AG08396 (cell line): ENCODE data around the gene LIPA.
"Not testable (repeated sequence)": the region's sequence is repeated elsewhere in the genome, so short reads cannot be mapped to it uniquely, and the experiment has no call there.

Source experiments
- DNase-seq: peaks from one replicate; pipeline ENCODE4 v3.0.0; 2012; ENCODE audit warnings: low spot score, mixed read lengths

The LIPA gene

DNA sequence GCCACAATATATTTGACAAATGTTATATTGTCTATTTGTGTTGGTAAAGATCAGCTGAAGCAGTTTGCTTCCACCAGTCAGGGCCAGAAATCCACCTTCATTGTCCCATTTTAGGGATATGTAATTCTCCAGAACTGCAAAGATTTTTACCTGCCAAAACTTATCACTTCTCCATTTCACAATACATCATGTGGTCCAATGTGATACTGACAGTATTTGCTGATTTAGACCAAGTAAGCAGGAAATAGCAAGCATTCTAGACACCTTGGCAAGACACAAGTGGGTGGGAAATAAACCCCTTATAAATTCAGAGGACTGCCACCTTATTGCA is 18.5 kb upstream of the LIPA start:
- no peak for DNase-seq

DNA sequence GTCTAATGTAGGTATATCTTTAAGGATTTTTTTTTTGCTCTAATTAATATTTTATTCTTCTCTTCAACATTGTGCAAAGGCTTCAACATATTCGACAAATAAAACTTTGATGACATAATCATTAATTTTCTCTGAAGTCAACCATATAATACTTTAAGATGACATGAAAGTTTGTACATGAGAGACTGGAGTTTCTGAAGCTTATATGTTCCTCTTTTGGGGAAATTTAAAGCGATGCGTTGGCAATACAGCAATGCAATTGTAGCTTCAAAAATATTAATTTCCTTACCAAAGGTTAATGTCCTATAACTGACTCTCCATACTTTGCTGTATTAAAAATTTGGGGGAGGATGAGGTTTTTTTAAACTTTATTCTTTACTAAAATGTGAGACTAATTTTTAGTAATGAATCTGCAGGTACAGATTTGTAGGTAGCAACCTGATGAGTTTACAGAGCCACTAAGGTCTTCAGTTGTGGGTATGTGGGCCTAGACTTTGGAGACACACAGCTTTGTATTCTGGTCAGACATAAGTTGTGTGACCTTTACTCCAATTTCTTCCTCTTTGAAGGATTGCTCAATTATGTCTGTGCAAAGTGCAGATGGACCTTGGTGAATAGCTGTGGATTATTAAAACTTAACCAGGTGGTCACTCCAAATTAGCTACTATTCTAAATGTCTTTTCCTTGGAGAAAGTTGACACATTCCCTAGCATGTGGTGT is 18.0 kb upstream of the LIPA start:
- DNase-seq: no peak

DNA sequence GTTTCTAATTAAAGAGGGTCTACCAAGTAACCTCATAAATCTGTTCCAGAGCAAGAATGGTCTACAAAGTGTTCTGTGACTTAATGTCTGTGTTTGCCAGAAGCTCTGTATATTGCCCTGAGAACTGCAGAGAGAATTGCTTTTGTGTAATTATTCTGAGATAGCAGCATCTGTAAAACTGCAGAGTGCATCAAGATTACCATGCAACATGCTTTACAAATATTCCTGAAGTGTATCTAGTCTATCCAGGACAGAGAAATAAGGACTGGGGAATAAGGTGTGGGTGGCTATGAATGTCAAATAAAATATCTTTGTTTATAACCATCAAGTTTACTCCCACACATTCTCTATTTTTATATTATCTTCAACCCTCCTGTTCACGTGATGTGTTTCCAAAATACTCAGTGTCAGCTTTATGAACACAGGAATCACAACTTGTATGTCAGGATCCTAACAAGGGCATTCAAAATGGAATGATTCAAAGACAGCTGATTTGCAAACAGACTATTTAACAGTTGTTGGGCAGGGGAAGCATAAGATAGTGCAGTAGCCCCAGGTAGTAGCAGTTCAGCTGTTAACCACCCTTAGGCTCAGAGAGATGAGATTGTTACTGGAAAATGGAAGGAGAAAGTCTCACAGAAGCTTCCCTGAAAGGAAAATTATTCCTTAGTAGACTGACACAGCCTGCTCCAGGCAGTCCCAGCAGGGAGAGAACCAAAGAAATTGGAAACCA is 15.3 kb upstream of the LIPA start:
- no peak for DNase-seq

DNA sequence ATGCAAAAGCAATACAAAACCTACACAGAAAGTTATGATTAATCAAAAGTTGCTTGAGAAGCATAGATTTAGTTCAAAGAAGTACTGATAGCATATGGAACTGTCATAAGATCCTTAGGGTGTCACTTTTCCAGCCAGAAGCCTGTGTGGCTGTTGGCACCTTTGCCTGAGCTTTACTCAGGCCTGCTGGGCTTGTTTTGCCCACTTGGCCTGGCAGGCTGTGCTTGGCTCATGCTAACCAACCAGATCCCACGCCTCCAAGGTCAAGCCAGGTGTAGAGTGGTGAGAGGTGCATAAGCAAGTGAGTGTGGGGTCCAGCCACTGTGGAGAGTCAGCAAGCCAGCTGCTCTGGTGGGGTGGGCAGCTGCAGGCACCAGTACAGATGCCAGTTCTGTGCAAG is 12.0 kb upstream of the LIPA start:
- DNase-seq: no peak

DNA sequence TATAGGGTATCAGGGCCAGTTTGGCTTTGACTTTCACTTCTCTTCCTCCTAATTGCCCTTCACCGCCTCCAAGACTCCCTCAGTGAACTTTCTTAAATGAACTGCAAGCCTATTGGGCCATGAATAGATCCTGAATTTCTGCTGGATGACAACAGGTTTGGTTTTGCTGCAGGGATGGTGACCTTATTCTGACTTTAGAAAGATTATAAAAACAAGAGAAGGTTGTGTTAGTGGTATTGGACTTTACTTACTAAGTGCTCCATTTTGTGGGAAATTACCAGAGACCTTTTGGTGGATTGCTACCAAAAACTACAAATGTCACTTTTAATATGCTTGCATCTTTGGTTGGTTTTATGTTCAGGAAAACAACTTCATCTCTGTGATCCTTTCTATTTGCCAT is 11.5 kb upstream of the LIPA start:
- DNase-seq: no peak

DNA sequence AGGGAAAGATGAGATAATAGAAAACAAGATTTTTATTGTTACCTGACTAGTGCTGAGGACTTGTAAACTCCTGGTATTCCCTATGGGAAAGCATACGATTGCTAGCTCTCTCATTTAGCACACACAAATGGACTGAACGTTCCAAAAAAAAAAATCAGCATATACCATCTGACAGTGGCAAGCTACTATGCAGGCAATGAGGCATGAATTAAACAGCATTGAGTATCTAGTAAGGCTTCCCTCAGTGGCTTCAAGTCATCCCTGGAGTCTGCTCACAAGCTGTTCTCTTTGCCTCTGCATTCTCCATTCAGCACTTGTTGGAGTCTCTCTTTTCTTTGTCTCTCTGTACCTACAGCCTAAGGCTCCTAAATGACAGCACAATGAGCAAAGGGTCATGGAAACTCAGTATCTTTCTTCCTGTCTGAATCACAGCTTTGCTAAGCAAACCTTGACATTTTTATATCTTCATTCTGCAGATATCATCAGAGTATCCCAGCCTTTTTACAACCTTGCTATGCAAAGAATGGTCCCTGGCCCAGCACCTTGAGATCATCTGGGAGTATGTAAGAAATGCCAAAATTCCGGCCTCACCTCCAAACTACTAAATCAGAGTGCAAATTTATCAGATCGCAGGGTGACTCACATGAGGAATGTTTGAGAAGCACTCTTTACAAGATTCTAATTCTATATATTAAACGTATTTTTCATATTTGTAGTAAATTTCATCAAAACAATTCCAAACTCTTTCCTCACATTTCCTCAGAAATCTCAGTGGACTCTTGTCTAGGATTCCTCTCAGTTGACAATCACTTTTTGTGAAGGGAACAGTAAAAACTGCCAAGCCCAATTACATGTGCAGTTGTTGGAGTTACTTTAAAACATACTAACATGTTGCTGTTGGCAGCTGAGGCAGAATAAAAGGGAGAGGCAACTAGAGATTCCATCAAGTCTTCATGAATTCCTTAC is 10.8 kb upstream of the LIPA start:
- DNase-seq: no peak

DNA sequence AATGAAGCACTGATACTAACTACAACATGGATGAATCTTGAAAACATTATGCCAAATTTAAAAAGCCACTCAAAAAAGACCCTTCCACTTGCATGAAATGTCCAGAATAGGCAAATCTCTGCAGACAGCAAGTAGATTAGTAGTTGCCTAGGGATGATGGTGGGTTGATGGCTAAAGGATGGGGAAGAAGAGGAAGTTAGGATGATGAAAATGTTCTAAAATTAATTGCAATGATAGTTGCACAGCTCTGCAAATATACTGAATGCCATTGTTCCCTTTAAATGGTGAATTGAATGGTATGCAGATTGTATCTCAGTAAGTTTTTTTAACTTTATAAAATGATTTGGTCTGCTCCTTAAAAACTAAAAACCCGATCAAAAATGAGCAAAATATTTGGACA is 7.3 kb upstream of the LIPA start:
- DNase-seq: no peak

DNA sequence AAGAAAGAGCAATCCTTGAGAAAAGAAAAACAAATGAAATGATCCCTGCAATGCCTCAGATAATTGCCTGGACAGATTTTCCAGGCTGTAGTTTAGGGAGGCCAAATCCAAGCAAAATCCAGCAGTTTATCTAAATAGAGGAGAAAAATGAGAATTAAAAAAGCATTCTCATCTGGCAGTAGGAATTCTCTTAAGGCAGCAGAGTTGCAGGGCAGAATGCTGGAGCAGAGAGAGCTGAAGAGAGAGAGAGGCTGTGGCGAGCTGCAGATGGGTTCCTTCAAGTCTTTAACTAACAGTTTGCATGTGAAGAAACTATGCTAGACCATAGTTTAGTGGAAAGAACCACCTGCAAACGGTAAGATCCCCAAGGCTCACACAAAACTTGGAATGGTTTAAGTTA is 6.0 kb upstream of the LIPA start:
- DNase-seq: no peak

DNA sequence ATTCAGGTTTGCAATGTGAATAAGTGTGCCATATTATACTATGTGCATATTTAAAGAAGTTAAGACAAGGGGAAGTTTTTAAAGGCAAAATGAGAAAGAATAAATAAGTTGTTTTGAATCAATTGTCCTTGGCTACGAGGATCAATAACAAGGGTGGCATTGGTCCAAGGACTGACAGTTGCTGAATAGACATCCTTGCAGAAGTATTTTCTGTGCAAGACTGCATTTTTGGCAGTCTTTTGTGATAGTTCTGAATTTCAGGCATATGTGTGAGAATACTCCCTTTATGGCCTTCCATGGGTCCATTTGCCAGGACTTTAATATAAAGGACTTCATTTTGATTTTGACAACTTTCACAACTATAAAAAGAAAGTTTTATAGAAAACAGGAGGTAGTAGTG is 5.4 kb upstream of the LIPA start:
- no peak for DNase-seq

DNA sequence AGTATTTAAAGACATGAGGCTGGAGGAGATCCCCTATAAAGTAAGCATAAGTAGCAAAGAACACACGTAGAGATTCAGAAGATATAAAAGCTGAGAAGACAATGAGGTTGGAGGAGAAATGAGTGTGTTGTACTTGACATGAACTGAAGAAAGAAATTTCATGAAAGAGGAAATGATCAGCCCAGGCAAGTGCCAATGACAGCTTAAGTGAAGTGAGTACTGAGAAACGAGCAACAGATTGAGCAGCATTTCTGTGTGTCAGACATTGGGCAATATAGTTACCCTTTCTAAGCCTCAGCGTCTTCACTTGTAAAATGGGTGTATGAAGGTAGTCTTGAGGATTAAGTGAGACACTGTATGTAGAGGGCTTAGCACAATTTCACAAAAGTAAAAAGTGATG is 4.8 kb upstream of the LIPA start:
- DNase-seq: no peak

DNA sequence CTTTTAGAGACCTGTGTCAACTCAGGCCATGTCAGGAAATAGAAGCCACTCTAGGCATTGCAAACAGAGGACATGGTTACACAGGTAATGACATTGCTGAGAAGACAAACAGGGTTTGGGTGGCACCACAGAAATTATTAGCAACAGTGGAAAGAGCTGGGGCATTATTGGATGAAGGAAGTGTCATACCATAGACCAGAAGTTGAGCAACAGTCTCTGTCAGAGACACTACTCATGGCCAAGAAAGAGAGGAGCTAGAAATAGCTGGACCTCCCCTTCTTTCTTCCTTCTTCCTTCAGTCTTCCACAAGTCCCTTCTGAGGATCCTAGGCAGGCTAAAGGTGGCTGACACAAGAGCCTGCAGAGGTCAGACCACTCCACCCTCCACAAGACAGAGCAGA is 4.2 kb upstream of the LIPA start:
- DNase-seq: no peak

DNA sequence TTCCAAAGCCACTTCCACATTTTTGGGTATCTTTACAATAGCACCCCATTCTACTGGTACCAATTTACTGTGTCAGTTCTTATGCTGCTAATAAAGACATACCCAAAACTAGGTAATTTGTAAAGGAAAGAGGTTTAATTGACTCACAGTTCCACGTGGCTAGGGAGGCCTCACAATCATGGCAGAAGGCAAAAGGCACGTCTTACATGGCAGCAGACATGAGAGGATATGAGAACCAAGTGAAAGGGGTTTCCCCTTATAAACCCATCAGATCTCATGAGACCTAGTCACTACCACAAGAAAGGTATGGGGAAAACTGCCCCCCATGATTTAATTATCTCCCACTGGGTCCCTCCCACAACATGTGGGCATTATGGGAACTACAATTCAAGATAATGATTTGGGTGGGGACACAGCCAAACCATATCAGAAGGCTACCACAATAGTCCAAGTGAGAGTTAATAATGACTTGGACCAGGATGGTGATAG is 3.6 kb upstream of the LIPA start:
- DNase-seq: not testable (repeated sequence)

DNA sequence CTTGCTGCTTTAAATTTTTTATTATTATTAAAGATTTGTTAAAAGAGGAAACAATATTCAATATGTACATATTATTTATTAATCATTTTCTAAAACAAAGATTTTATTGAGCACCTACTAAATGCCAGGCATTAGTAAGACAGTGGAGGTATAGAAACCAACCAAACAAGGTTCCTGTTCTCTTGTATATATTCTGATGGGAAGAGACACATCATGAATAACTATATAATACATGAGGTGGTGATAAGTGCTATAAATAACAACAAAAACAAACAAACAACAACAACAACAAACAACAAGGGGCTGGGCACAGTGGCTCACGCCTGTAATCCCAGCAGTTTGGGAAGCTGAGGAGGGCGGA is 630 bp upstream of the LIPA start:
- DNase-seq: no peak

DNA sequence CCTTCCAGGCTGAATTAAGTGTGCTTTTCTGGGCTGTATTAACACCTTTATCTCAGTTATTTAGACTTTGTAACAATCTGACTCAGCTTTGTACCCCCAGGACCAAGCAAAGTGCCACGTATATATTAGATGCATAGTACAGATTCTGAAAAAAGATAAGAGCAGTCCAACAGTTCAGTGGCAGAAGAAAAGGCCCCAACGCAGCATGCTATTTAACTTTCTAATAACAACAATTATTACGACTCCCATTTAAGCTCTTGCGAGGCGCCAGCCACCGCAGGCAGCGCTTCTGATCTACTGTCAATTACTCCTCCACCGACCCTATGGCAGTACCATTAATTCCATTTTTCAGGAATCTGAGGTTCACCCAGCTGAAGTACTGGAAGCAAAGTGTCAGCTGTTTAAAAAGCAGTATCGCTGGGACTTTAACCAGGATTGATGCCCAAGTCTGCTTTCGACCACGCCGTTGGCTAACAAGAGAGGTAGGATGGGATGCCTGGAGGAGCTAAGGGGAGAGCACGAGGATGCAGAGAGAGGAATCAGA is 638 bp downstream of the LIPA start:
- no peak for DNase-seq

DNA sequence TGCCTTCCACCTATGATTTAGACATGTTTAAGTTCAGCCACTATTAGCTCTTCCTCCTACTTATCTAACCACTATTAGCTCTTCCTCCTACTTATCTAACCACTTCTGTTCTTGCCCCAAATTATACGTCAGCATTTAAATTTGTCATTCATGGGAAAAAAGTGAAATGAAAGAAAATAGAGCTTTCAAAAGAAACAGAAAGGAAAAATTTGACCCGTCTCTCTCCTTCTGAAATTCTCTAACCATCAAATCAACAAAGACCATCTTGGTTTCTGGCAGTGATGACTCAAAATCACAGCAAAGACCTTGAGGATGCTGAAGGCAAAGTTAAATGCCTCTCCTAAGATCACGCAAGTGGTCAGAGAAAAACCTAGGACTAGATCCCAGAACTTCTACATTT is 2.6 kb downstream of the LIPA start:
- no peak for DNase-seq

DNA sequence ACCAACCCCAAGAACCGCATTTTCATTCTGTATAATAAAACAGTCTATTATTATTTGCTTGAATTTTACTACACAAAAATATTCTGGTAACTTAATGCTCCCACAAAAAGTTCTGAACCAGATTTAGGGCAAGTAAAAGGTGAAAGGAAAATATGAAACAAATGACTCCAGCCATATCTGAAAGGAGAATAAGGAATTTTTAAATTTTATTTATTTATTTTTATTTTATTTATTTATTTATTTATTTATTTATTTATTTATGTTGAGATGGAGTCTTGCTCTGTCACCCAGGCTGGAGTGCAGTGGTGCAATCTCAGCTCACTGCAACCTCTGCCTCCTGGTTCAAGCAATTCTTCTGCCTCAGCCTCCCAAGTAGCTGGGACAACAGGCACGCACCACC is 4.0 kb downstream of the LIPA start:
- DNase-seq: not testable (repeated sequence)

DNA sequence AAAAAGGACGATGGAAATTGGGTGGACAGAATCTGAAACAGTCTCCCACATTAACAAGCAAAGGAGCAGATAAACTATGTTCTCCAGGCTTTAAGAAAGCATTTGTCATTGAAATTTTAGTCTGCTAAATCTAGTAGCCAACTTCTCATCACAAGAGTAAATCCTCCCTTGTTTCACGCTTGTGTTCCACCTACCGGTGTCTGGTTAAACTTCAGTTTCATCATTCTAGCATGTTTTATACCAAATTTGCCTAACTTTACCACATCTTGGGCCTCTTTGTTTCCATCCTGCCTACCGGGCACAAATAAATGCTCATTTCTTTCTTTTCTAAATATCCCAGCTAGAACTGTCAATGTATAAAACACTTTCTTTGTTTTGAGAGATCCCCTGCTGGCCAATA is 5.8 kb downstream of the LIPA start:
- DNase-seq: no peak

DNA sequence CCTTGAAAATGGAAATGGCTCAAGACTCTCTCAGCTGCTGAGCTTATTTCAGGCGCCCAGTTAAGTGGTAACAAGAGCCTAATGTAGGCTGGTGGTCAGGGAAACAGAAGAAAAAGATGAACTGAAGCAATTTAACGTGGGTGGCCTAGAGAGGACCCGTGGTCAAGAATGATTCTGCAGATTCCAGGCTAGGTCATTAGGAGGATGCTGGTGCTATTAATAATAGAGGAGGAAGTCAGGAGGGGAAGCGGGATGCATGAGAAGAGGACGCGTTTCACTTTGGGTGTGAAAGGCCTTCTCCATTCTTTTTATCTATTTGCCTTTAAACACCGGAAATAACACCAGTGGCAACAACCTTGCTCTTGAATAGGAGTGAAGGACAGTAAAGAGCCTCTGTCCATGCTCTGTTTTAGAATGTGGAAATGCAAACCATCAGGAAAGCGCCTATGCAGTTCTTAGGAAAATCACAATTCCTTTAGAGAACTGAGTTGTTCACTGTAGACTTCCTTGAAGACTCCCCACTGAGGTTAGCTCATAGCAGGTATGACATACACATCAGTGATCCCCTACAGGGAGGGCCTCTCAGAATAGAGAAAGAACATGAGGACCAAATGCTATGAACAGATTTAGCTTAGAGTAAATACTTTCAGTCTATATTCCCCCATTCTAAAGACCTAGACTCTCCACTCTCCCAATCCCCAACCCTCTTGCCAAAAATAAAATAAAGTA is 8.6 kb downstream of the LIPA start:
- DNase-seq: no peak

DNA sequence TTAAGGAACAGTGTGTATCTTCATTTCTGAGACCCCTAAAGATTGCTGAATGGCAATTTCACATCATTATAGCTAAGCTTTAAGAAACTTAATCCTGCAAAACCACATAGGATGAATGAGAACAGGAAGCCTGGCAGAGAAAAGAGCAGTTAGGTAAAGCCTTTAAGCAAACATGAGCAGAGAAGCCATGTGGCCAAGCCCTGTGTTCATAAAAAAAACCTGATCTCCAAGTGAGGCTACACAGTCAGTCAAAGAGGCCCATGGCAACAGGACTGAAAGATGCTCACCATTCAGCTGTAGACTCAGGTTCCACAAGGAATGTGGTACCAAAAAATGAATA is 9.3 kb downstream of the LIPA start:
- DNase-seq: no peak

DNA sequence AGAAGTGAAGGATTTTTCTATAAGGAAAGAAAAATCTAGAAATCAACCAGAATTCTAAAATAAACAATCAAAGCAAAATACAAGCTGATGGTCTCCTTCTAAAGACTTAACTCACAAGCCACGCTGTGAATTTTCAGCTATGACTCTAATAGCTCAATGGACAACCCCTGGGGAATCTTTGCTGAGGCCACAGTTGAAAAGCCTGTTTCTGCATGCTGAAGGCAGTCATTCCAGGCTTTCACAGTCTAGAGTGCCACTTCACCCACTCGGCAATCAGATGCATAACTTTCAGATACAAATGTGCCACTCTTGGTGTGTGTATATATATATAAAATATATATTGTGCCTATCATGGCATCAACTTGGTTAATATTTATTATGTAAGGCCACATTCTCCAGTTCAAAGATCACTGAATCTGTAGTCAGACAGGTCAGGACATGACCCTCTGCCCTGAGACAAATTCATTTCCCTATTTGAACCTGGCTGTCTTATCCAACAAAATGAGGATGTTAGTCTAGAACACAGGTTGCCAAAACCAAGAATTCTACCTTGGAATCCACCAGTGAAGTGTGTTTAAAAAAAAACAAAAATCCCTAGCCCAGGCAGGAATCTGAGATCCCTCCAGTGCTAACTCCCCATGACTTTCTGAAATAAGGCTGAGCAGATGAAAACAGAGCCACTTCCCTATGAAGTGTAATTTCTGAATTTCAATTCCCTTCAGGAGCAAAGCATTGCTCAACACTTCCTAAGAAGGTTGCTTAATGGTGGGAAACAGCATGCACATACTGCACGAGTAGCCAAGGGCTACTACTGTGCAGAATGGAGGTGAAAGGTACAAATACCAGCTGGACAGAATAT is 9.9 kb downstream of the LIPA start:
- DNase-seq: no peak

DNA sequence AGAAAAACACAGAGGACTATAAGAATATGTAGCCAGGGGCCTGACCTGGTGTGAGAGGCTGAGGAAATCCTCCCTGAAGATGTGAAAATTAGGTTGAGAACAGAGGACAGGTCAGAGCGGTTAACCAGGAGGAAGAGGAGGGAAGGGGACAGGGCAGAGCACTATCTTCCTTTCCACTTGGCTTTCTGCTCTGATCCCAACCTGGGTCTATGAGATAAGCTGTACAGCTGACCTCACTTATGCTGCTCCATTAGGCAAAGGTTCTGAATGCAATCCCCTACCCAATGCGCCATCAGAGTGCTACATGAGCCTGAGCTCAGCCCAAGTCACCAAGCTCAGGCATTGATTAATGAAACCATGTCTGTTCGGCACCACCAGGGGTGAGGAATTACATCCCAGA is 10.5 kb downstream of the LIPA start:
- no peak for DNase-seq
